ENCODE measurements around the gene MMP20.

DNA sequence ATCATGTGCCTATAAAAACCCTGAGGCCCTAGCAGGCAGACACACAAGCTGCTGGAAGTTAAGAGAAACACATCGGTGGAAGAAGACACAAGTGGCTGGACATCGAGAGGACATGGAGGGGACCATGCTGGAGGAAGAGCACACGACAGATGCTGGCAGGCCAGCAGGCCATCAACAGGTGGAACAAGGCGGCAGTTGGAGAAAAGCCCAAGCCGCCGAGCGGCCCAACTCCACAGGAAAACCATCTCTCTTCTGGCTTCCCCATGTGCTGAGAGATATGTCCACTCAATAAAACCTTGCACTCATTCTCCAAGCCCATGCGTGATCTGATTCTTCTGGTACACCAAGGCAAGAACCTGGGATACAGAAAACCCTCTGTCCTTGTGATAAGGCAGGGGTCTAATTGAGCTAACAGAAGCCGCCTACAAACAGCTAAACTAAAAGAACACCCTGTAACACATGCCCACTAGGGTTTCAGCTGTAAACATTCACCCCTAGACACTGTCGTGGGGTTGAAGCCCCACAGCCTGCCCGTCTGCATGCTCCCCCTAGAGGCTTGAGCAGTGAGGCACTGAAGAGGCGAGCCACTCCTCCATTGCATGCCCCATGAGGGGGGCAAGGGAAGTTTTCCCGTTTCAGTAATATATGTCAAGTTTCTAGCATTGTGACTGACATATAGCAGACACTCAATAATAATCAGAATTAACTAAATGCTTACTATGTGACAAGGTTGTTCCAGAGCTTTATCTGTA, 39.0 kb upstream of the MMP20 start:
- no peak for TF ChIP-seq CTCF (IDR thresholded peaks at IDR 0.05)
- TF ChIP-seq POLR2AphosphoS5 (IDR thresholded peaks at IDR 0.05) = no peak
